GM12801 (cell line): Measurements from ENCODE around the gene STRN.

Experiments
- TF ChIP-seq, protein P1 (sequence below): IDR thresholded peaks from one replicate; pipeline ENCODE4 v1.5.1; 2011; ENCODE audit warnings: control low read depth; ENCODE audit not compliant: insufficient read length; ENCODE audit errors: extremely low read depth

The STRN gene

DNA sequence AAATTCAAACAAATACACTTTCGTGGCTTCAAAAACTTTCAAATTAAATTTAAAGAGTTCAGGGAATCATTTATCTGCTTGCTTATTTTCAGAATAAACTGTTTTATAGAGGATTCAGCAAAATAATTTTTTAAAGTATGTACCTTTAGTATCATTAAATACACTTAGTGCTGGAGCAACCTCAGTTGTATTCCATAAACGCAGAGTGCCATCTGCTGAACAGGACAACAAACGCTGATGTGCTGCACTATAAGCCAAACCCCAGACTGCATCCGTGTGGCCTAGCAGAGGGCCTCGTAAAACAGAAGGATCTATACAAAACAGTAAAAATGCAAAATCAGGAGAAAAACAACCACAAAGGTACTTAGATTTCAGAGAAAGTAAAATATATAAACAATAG, 108.6 kb downstream of the STRN start:
- TF ChIP-seq, protein P1, sequence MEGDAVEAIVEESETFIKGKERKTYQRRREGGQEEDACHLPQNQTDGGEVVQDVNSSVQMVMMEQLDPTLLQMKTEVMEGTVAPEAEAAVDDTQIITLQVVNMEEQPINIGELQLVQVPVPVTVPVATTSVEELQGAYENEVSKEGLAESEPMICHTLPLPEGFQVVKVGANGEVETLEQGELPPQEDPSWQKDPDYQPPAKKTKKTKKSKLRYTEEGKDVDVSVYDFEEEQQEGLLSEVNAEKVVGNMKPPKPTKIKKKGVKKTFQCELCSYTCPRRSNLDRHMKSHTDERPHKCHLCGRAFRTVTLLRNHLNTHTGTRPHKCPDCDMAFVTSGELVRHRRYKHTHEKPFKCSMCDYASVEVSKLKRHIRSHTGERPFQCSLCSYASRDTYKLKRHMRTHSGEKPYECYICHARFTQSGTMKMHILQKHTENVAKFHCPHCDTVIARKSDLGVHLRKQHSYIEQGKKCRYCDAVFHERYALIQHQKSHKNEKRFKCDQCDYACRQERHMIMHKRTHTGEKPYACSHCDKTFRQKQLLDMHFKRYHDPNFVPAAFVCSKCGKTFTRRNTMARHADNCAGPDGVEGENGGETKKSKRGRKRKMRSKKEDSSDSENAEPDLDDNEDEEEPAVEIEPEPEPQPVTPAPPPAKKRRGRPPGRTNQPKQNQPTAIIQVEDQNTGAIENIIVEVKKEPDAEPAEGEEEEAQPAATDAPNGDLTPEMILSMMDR = no peak

DNA sequence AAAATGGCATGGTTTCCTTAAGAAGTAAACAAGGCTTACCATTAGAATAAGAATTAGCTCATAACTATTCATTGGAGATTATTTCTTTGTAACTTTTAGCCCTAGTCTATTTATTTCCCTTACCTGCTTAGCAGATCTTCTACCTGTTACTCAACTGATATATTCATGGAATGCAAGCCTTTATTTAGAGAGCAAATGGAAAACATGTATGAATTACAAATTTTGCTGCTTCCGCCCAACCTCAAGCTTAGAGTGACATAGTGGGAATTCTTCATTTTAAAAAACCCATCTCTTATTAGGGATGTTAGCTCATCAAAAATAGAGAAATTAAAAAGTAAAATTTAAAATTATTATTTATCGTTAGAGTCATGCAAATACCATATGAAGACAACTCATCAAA, 110.9 kb downstream of the STRN start:
- TF ChIP-seq, protein P1 = no peak

DNA sequence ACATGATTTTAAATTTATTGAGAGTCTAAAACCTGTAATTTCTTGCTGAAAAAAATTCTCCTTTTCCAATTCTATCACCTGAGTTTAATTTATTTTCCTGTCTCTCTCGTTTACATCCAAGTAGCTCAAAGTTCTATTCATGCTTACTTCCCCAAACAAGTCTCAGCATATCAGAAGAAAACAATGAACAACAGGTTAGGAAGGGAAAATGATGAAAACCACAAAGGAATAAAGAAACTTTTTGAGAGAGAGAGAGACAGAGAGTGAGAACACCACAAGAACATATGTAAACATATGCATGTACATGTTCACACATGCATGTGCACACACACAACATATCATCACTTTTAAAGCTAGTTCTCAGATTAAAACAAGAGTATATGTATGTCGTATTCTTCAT, 112.1 kb downstream of the STRN start:
- TF ChIP-seq, protein P1 = no peak

DNA sequence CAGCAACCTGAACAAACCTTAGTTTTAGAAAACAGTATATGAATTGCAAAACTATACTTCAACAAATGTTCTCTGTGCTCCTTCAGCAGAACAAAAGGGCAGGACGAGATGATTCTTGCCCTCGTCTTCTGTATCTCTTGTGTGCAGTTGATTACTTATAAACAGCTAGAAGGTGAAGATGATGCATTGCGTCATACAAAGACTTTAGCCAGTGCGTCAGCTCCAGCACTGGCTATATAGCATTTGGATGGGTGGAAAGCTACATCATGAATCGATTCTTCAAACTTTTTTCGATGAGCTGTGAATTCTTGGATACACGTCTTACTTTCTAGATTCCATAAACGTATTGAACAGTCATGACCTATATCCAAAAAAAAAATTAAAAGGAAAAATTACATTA, 117.1 kb downstream of the STRN start:
- TF ChIP-seq, protein P1 = no peak

DNA sequence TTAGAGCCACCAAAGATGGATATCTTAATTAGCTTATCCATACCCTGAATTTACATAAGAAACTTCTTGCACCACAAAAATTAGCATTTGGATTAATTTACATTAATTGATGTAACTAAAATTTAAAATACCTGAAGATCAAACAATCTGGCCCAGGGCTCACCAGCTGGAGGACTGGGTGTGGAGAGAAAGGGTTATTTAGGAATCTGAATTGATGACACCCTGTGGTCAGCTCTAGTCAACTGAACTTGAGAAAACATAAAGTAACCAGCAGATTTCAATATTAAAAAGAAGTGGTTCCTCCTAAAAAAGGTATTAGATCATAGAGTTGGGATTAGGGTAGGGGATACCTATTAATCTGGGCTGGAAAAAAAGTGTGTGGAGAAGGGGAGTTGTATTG, 122.5 kb downstream of the STRN start:
- TF ChIP-seq, protein P1 = no peak

DNA sequence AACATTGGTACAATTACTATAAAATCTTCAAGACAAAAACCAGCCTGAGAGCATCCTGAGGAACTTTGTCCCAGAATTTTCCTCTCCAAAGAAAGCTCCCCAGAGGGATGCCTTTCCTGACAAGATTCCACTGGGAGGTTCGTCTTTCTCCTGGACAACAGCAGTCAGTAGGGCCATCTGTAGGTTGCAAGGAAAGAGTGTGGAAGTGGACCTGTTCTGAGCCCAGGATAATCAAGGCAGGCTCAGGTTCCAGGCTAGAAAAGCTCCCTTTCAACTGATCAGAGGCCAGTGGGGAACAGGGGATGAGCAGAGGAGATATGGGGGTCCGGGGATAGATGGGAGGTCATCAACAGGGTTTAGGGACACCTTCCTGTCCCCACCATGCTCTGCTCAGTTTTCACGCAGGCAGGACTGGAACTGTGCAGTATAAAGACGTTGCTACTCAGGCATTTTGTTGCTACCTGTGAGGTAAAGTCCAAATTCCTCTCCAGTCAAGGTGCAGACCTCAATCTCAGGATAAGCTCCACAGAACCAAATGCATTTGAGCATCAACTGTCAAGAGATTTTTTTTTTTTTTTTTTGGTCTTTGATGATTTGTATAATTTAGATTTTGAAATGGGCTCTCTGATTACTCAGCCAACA, 126.2 kb downstream of the STRN start:
- TF ChIP-seq, protein P1 = no peak

DNA sequence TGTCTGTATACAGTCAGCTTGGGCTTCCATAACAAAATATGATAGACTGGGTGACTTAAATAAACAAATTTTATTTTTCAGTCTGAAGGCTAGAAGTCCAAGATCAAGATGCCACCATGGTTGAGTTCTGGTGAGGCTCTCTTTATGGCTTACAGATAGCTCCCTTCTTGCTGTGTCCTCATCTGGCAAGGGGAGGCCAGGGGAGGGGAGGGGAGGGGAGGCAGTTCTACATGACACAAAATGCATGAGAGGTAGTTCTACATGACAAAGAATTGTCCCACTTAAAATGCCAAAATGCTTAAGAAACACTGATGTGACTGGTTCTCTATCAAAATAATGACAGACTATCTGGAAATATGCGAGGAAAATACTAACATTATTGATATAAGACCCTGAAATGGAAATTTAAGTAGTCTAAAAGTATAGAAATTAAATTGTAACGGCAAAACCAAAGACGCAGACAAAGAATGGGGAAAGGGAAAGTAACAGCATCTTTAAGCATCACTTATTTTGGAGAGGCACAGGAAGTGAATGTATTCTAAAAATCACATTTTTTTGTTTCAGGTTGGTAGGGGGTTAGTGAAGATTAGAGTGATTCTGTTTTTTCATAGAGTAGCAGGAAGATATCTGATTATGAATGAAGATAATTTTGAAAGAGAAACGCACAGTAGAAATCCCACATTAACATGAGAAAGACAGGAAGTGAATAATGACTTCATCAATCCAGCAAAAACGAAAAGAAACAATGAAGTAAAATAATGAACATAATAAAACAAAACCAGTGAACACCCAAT, 131.4 kb downstream of the STRN start:
- TF ChIP-seq, protein P1 = no peak
